Stimulated activated CD4-positive, alpha-beta T cell treated with anti-CD3 and anti-CD28 coated beads, Interleukin-12 subunit alpha, Interleukin-12 subunit beta, amount 100 ng/mL, for 4 hours (primary cell): ENCODE results near the gene PTS.
A peak's percentile ranks its signal among the peaks of the same experiment; 100 is the strongest.

Experiments
- DNase-seq: peaks from one replicate; pipeline ENCODE4 v3.0.0-alpha.2; 2020

Gene PTS

DNA sequence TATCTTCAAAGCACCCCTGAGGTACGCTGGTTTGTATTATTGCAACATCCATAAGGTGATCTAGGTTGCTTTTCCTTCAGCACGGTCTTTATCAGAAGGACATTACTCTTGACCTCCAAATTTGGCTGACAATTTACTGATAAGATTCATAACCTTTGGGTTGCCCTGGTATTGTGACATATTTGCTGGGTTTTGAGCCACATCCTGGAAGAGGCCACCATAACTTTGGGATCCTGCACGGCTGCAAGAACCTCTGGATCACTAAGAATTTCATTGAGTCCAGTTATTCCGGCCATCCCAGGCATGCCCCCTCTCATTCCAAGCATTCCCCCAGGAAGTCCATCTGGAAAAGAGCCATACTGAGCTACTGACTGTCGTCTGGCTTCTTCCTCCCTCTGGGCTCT lies 41.0 kb downstream of the PTS start:
- DNase-seq: no peak

DNA sequence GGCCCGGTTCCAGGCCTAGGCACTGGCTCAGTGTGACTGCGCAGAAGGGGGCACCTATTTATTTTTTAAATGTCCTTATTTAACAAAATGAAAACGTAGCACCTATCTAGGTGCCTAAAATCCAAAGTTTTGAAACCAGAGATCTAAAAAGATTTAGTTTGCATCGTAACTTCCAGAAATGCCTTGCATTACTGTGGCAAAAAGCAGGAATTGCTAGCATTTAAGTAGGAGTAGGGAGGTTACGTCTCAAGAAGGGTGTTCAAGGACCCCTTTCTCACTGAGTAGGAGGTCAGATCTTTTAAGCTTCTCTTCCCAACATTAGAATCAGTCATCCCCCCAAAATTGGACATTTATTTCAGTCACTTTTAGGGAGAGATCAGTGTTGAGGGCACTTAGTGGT lies 42.2 kb downstream of the PTS start:
- no peak for DNase-seq

DNA sequence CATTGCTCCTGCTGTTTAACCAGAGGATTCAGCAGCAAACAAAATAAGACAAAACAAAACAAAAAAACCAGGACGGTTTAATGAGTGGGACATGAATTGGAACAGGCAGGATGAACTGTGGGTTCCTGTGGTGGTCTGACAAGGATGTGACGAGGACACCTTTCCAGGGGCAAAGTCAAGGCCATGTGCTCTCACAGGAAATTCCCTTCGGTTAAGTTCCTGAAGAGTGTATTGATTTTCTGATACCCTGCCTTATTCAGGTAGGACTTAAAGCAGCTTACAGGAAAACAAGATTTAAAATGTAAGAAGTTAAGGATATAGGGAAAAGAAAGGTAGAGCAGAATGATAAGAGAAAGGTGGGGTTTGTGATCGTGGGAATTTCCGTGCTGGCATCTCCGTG lies 42.9 kb downstream of the PTS start:
- no peak for DNase-seq

DNA sequence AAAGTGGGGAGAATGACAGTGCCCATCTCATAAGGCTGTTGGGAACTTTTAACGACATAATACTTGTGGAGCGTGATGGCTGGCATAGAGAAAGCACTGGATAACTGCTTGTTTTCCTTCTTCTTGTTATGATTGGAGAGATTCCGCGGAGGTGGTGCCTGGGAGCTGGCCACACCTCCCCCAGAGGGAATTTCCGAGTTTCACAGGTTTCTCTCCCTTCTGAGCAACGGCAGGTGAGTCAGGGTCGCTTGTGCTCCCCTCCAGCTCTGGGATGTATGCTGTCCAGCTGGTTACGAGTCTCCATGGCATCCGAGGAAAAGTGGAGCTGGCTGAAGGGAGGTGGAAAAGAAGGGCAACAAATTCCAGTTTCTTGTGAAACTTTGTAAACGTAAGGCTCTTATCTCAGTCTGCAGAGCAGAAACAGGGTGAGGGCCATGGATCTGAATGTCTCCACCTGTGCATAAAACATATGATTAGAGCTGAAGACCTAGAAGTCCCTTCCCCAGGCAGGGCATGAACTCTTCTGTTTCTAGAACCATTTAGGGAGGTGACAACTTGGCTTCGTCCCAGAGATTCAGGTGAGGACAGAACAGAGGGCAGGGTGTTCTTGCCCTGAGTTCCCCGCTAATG lies 44.4 kb downstream of the PTS start:
- no peak for DNase-seq

DNA sequence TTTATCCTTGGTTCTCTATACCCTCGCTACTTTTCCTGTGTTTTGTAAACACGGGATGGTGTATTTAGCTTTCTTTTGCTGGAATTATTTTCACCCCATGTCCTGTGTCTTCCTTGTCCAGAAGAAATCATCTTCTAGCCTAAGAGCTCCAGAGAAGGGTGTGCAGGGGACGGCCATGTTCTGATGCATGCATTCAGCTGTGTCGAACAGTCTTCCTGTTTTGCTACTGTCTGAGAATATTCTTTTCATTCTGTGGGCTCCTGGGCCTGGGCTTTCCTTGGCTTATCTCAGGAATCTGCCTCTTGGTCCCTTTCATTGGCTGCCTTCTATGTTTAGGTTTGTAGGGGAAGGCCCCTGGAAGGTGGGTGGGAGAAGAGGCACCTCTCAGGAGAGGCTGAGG lies 45.0 kb downstream of the PTS start:
- no peak for DNase-seq

DNA sequence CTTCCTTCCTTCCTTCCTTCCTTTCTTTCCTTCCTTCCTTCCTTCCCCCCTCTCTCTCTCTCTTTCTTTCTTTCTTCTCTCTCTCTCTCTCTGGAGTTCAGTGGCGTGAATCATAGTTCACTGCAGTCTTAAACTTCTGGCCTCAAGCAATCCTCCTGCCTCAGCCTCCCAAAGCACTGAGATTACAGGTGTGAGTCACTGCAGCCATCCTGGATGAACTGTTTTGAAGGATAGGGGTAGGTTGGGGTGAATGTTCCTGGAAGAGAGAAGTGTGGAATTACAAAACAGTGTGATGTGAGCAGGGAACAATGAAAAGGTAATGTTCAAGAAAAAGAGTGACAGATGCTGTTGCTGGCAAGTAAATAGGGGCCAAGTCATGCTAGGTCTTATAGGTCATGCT lies 46.8 kb downstream of the PTS start:
- DNase-seq: no peak

DNA sequence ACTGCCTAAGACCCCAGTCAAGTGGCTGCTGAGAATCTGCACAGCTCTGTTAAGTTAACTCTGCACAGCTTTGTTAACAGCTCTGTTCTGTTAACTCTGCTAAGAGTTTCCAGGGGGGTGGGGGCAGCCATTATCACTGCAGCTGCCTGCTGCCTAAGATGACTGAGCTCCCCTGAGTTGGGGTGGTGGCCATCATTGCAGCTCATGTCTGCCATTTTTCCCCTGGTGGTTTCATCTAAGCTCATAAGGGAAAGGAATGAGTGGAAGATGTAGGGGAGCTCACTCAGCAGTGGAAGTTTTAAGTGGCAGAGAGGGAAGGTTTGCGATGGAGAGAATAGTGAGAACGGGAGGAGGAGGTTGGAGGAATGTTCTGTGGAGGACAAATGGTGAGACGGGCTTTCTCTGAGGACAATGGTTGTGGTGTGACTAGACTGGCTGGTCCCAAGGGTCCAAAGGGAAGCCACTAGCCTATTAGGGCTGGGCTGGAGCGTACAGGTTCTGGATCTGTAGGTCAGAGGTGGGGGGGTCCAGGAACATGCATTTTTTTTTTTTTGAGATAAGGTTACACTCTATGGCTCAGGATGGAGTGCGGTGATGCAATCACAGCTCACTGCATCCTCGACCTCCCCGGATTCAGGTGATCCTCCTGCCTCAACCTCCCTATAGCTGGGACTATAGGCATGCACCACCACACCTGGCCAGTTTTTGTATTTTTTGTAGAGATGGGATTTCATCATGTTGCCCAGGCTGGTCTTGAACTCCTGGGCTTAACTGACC lies 48.0 kb downstream of the PTS start:
- DNase-seq: no peak

DNA sequence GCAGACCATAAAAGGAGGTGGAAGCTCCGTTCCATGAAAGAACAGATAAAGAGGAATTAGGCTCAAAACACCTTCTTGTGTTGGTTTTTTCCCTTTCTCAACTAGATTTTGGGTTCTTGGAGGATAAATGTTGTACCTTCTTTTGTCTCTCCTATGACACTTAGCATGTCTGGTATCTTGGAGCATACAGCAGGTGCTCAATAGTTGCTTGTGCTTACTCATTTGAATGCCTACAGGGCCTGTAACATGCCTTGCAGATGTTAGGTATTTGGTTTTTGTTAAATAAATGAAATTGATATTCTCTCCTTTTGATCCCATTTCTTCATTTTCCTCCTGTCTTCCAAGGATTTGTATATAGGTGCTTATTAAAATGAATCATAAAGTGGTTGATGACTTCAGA lies 50.8 kb downstream of the PTS start:
- no peak for DNase-seq

DNA sequence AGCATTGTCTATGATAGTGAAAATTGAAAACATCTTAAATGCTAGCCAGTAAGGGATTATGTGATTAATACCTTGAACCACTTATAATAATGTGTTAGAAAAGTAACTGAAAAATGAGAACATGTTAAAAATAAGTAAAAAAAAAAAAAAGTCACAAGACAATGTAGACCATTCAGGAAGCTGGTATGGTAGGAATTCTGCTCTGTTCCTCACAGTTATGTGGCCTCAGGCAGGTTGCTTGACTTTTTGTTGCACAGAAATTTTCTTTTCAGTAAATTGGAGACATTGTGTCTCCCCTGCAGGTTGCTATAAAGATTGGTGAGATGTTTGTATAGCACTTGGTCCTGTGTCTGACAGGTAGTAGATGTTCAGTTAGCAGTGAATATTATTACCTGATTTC lies 51.7 kb downstream of the PTS start:
- DNase-seq: no peak

DNA sequence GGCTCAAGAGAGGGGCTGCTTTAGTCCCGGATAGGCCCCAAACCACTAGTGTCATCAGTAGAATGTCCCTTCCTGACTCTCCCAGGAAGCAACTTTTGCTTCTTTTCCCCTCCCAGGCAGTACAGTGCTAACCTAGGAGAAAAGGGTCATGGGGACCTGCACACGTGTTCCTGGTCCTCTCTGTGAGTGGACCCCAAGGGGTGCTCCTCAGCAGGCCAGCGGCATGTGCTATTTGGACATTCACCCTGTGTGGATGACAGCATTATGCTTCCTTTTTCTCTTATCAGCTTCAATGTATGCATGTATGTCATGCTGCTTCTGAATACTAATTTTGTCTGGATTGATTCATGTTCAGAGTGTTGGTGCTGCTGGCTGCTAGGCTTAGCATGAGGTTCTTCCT lies 52.6 kb downstream of the PTS start:
- DNase-seq: no peak

DNA sequence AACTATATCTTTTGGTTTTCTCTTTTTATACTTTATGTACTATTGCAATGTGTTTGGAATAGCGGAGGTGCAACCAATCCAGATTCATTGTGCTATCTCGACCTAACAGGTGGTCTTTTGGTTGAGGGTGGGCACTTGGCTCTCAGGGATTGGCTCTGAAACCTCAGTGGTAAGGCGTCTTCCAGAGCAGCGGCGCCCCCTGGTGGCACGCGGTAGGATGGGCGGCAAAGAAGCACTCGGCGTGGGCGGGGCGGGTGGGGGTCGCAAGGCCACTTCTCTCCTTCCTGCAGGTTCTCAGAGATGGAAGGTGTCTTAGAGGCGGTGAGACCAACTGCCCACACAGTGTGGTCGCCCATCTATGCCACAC lies 53.7 kb downstream of the PTS start:
- DNase-seq: peak; percentile 79

DNA sequence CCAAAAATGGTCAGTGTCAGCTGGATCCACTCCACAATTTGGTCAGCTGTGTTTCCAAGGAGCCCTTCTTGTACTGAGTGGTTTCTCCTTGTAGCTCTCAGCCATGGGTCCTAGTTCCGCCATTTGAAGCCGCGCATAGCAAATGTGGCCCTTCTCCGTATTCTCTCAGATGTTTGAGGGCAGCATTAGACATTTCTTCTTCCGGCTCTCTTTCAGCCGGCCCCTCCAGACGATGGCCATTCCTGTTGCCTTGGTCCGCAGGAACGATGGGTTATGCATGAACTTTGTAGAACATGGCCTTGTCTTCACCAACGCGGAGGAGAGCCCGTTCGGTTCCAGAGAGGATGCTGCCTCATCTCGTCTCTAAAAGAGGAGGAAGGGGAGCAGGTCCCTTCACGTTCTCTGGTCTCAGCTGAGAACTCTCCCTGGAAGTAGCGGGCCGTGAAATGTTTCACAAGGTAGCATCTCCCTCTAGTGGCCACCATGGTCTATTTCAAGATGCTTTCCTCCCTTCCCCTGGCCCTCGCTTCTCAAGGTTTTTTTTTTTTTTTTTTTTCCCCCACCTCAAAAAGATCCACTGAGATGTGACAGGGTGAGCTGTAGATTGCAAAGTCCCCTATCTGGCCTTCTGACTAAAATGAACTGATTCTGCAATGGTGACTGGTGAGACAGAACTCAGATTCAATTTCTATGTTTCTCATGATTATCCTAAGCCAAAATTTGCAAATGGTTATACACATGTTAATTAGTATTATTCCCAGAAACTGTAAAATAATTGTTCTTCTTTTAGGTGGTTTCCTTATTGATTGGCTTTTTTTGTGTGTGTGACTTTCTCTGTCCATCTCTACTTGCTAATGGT lies 54.3 kb downstream of the PTS start:
- DNase-seq: peak; percentile 43

DNA sequence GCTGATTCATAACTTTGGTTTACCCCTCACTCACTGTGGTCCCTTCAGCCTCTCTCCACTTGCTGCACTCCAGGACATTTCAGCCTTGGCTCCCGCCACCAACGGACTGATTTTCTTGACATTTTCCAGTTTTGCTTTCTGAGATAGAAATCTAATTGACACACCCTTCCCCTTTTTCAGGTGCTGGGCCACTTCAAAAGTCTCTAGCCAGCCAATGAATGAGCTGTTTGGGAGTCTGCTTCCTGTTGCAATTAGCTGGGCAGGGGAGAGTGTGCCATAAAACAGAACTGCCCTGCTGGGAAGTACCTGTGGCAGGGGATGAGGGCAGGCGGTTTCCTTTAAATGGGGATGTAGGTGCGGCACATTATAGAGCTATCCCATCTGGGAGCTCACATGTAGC lies 55.5 kb downstream of the PTS start:
- no peak for DNase-seq
